Measurements from ENCODE around the gene MUC5B.

DNA sequence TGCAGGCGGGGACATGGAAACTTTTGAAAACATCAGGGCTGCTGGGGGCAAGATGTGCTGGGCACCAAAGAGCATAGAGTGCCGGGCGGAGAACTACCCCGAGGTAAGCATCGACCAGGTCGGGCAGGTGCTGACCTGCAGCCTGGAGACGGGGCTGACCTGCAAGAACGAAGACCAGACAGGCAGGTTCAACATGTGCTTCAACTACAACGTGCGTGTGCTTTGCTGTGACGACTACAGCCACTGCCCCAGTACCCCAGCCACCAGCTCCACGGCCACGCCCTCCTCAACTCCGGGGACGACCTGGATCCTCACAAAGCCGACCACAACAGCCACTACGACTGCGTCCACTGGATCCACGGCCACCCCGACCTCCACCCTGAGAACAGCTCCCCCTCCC lies 19.4 kb downstream of the MUC5B start:
- TF ChIP-seq, protein P1, sequence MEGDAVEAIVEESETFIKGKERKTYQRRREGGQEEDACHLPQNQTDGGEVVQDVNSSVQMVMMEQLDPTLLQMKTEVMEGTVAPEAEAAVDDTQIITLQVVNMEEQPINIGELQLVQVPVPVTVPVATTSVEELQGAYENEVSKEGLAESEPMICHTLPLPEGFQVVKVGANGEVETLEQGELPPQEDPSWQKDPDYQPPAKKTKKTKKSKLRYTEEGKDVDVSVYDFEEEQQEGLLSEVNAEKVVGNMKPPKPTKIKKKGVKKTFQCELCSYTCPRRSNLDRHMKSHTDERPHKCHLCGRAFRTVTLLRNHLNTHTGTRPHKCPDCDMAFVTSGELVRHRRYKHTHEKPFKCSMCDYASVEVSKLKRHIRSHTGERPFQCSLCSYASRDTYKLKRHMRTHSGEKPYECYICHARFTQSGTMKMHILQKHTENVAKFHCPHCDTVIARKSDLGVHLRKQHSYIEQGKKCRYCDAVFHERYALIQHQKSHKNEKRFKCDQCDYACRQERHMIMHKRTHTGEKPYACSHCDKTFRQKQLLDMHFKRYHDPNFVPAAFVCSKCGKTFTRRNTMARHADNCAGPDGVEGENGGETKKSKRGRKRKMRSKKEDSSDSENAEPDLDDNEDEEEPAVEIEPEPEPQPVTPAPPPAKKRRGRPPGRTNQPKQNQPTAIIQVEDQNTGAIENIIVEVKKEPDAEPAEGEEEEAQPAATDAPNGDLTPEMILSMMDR (conservative IDR thresholded peaks at IDR 0.05) = no peak
- no peak for TF ChIP-seq EZH2 (IDR thresholded peaks at IDR 0.05; ENCODE audit: low read depth)

Measured in PC-9 (cell line).